ENCODE data around the gene HECTD2.
"Not testable (repeated sequence)": the region's sequence is repeated elsewhere in the genome, so short reads cannot be mapped to it uniquely, and the experiment has no call there.

Gene HECTD2

GRCh38 chr10:91433620-91434019 lies 23.5 kb downstream of the HECTD2 start:
- no peak for ATAC-seq (replicated peaks)
- Mint-ChIP-seq H3K9me3 (peaks cover under 1 to 1% of the 10 kb centered on the region in 2 donors), H3K4me1 (peaks cover 10 to 26% of the 10 kb centered on the region in 2 donors)

GRCh38 chr10:91434041-91434440 lies 23.9 kb downstream of the HECTD2 start:
- no peak for ATAC-seq (replicated peaks)

More at GRCh38 chr10:91433620-91434019, 23.5 kb downstream of the HECTD2 start:
- Mint-ChIP-seq H3K36me3 (peaks cover 28 to 49% of the 10 kb centered on the region in 2 donors), H3K4me3 (no peak overlapping the region), H3K27me3 (no peaks in the 10 kb centered on the region), H3K27ac (no peak overlapping the region)
- DNase-seq: no peak

GRCh38 chr10:91435241-91435640 lies 25.1 kb downstream of the HECTD2 start:
- DNase-seq (no peak), ATAC-seq (replicated peaks) (no peak)
- H3K9me3 Mint-ChIP-seq: peaks cover 2 to 5% of the 10 kb centered on the region in 2 donors
- no peak overlapping the region for H3K4me3 Mint-ChIP-seq
- H3K36me3 Mint-ChIP-seq: peaks cover 34 to 60% of the 10 kb centered on the region in 2 donors
- no peak overlapping the region for H3K27ac Mint-ChIP-seq
- H3K27me3 Mint-ChIP-seq: no peaks in the 10 kb centered on the region
- H3K4me1 Mint-ChIP-seq: peaks cover 20 to 35% of the 10 kb centered on the region in 2 donors

More at GRCh38 chr10:91434041-91434440, 23.9 kb downstream of the HECTD2 start:
- no peak for DNase-seq
- Mint-ChIP-seq H3K9me3 (peaks cover 2 to 5% of the 10 kb centered on the region in 2 donors), H3K27me3 (no peaks in the 10 kb centered on the region), H3K4me1 (peaks cover 12 to 26% of the 10 kb centered on the region in 2 donors), H3K4me3 (no peak overlapping the region), H3K27ac (no peak overlapping the region), H3K36me3 (peaks cover 29 to 50% of the 10 kb centered on the region in 2 donors)

GRCh38 chr10:91438228-91438627 lies 28.1 kb downstream of the HECTD2 start:
- H3K27ac Mint-ChIP-seq; H3K4me3 Mint-ChIP-seq; ATAC-seq (replicated peaks); H3K9me3 Mint-ChIP-seq; H3K27me3 Mint-ChIP-seq; DNase-seq: not testable (repeated sequence)
- Mint-ChIP-seq H3K4me1 (peaks cover 11 to 20% of the 10 kb centered on the region in 2 donors), H3K36me3 (peaks cover 26 to 40% of the 10 kb centered on the region in 2 donors)

- Mint-ChIP-seq H3K27ac (no peak overlapping the region), H3K9me3 (no peaks in the 10 kb centered on the region), H3K36me3 (peaks cover 6 to 17% of the 10 kb centered on the region in 2 donors), H3K4me1 (peaks cover 7 to 9% of the 10 kb centered on the region in 2 donors), H3K4me3 (no peak overlapping the region), H3K27me3 (no peaks in the 10 kb centered on the region)
- DNase-seq (no peak), ATAC-seq (replicated peaks) (no peak)
These were observed 34.4 kb downstream of the HECTD2 start for GRCh38 chr10:91444211-91445182.

- no peaks in the 10 kb centered on the region for H3K4me1 Mint-ChIP-seq
- H3K27me3 Mint-ChIP-seq: no peaks in the 10 kb centered on the region
- H3K27ac Mint-ChIP-seq: no peak overlapping the region
- H3K4me3 Mint-ChIP-seq: no peak overlapping the region
- H3K36me3 Mint-ChIP-seq: peaks cover 17 to 33% of the 10 kb centered on the region in 2 donors
- ATAC-seq (replicated peaks) (no peak), DNase-seq (no peak)
- H3K9me3 Mint-ChIP-seq: peaks cover 25 to 32% of the 10 kb centered on the region in 2 donors
These were observed 41.9 kb downstream of the HECTD2 start for GRCh38 chr10:91452063-91452462.

- no peak overlapping the region for H3K4me3 Mint-ChIP-seq
- H3K27ac Mint-ChIP-seq: no peak overlapping the region
- no peaks in the 10 kb centered on the region for H3K27me3 Mint-ChIP-seq
- peaks cover 25 to 32% of the 10 kb centered on the region in 2 donors for H3K9me3 Mint-ChIP-seq
- H3K36me3 Mint-ChIP-seq: peaks cover 19 to 37% of the 10 kb centered on the region in 2 donors
- H3K4me1 Mint-ChIP-seq: no peaks in the 10 kb centered on the region
- no peak for DNase-seq
- ATAC-seq (replicated peaks): no peak
These were observed 43.4 kb downstream of the HECTD2 start for GRCh38 chr10:91453535-91453934.

GRCh38 chr10:91455135-91455534 lies 45.0 kb downstream of the HECTD2 start:
- H3K4me3 Mint-ChIP-seq; H3K27ac Mint-ChIP-seq; ATAC-seq (replicated peaks); H3K4me1 Mint-ChIP-seq; DNase-seq; H3K27me3 Mint-ChIP-seq: not testable (repeated sequence)
- peaks cover 22 to 41% of the 10 kb centered on the region in 2 donors for H3K36me3 Mint-ChIP-seq
- H3K9me3 Mint-ChIP-seq: peaks cover 23 to 27% of the 10 kb centered on the region in 2 donors

GRCh38 chr10:91460681-91461080 lies 50.5 kb downstream of the HECTD2 start:
- ATAC-seq (replicated peaks) (no peak), DNase-seq (no peak)

GRCh38 chr10:91462423-91462822 lies 52.3 kb downstream of the HECTD2 start:
- Mint-ChIP-seq H3K9me3 (peaks cover 0 to 10% of the 10 kb centered on the region in 2 donors), H3K27ac (no peak overlapping the region), H3K4me1 (no peaks in the 10 kb centered on the region), H3K4me3 (no peak overlapping the region), H3K36me3 (peaks cover 39 to 47% of the 10 kb centered on the region in 2 donors), H3K27me3 (peaks cover 0 to under 1% of the 10 kb centered on the region in 2 donors)
- no peak for ATAC-seq (replicated peaks)
- no peak for DNase-seq

More at GRCh38 chr10:91460681-91461080, 50.5 kb downstream of the HECTD2 start:
- Mint-ChIP-seq H3K36me3 (peaks cover 29 to 35% of the 10 kb centered on the region in 2 donors), H3K4me3 (no peak overlapping the region), H3K27ac (no peak overlapping the region), H3K4me1 (no peaks in the 10 kb centered on the region), H3K27me3 (no peaks in the 10 kb centered on the region), H3K9me3 (peaks cover 0 to 4% of the 10 kb centered on the region in 2 donors)

- Mint-ChIP-seq H3K36me3 (peaks cover 47 to 54% of the 10 kb centered on the region in 2 donors), H3K27me3 (peaks cover 0 to 11% of the 10 kb centered on the region in 2 donors), H3K4me1 (no peaks in the 10 kb centered on the region), H3K9me3 (peaks cover 6 to 19% of the 10 kb centered on the region in 2 donors), H3K27ac (no peak overlapping the region), H3K4me3 (no peak overlapping the region)
- ATAC-seq (replicated peaks) (no peak), DNase-seq (no peak)
These were observed 54.4 kb downstream of the HECTD2 start for GRCh38 chr10:91464500-91464899.

- no peak overlapping the region for H3K4me3 Mint-ChIP-seq
- H3K27ac Mint-ChIP-seq: no peak overlapping the region
- DNase-seq: no peak
- peaks cover 47 to 54% of the 10 kb centered on the region in 2 donors for H3K36me3 Mint-ChIP-seq
- ATAC-seq (replicated peaks): peak; percentile 56 to 61
- H3K27me3 Mint-ChIP-seq: peaks cover 0 to 11% of the 10 kb centered on the region in 2 donors
- peaks cover 10 to 22% of the 10 kb centered on the region in 2 donors for H3K9me3 Mint-ChIP-seq
- H3K4me1 Mint-ChIP-seq: no peaks in the 10 kb centered on the region
These were observed 55.1 kb downstream of the HECTD2 start for GRCh38 chr10:91465261-91465660.

- Mint-ChIP-seq H3K27ac (no peak overlapping the region), H3K4me1 (no peaks in the 10 kb centered on the region), H3K27me3 (peaks cover 0 to 11% of the 10 kb centered on the region in 2 donors), H3K9me3 (peaks cover 16 to 32% of the 10 kb centered on the region in 2 donors), H3K4me3 (no peak overlapping the region), H3K36me3 (peaks cover 47 to 50% of the 10 kb centered on the region in 2 donors)
- DNase-seq (no peak), ATAC-seq (replicated peaks) (no peak)
These were observed 57.0 kb downstream of the HECTD2 start for GRCh38 chr10:91467114-91467513.

- H3K27me3 Mint-ChIP-seq: peaks cover 0 to 11% of the 10 kb centered on the region in 2 donors
- H3K9me3 Mint-ChIP-seq: peaks cover 16 to 23% of the 10 kb centered on the region in 2 donors
- H3K27ac Mint-ChIP-seq: no peak overlapping the region
- H3K36me3 Mint-ChIP-seq: peaks cover 22% of the 10 kb centered on the region in 2 donors
- no peak for ATAC-seq (replicated peaks)
- H3K4me3 Mint-ChIP-seq: no peak overlapping the region
- DNase-seq: no peak
- no peaks in the 10 kb centered on the region for H3K4me1 Mint-ChIP-seq
These were observed 61.5 kb downstream of the HECTD2 start for GRCh38 chr10:91471602-91472001.
